Endothelial cell of hepatic sinusoid (primary cell): ENCODE data around the gene THBS2.

Source experiments
- in situ Hi-C: cut with HindIII; loops from 2 replicates; pipeline ENCODE4 v1.10.0; 2017; ENCODE audit warnings: low sequenced_read_pairs

Gene THBS2

DNA sequence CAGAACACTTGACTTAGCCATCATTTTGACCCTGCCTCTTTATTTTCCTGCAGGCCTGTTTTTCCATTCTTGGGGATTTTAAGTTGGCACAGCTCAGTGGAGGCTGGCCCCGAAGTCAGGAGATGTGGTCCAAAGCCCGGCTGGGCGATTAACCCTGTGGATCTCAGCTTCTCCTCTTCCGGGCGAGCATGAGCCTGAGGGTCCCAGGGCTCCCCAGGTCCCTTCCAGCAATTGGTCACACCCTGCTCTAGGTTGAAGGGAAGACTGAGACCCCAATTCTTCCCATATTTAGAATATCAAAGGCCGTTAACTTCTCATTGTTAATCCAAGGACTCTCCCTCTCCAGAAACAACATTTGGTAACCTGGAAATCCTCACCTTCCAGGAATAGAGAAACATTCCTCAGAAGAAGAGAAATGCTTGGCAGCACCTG, 2.3 kb downstream of the THBS2 start:
- in situ Hi-C loops = loop anchor here (5.0 kb wide), 1 partner anchor 79 kb away; no protein-coding TSS in a partner anchor

DNA sequence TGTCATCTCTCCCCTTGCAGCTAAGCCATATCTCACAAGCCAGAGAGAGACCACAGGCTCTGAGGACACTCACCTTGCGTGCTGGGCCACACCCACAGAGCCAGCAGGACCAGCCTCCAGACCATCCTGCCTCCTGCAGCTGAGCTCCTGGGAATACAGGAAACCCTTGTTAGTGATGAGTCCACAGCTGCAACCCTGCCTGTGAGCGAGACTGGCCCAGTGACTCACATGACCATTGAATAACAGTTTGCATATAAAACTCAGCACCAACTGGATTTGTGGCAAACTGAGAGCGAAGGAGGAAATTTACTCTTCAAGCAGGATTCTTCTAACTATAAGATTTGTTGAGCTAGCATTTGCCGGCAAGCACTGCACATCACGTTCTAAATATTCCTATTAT, 3.0 kb downstream of the THBS2 start:
- in situ Hi-C loops = loop anchor here (5.0 kb wide), 1 partner anchor 78 kb away; no protein-coding TSS in a partner anchor

DNA sequence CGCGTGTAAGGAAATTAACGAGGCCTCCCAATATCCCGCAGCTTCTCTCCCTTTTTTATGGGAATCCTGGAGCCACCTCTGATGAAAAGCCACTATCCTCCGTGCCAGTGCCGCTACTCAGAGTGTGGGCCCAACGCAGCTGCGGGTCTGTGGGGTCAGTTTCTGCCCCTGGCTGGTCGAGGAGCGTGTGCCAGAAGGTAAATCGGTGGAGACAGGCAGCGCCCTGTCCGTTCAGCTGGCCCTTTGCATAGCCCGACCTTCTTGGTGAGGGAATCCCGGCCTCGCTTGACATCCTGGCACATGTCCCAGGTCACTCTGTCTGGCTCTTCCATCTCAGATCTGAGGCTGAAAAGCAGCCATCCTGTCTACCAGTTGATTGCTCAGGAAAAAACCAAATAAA, 4.6 kb downstream of the THBS2 start:
- in situ Hi-C loops = no loop called here

DNA sequence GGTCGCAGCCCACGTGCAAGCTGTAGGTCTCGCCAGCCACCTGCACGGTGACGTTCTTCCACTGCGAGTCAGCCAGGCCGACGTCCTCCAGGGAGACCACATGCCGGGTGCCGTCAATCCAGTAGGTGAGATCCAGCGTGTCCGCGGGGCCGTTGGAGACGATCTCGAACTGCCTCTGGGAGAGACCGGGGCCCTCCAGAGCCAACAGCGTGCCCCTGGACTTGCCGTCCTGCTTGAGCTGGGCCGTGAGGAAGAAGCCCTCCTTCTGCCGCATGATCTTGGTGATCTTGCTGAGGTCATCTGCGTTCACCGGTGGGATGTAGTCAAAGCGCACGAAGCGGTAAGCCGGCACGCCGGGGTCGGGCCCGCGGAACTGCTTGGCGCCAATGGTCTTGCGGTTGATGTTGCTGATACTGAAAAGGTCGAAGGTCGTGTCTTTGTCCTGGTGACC, 5.1 kb downstream of the THBS2 start:
- in situ Hi-C loops = no loop called here

DNA sequence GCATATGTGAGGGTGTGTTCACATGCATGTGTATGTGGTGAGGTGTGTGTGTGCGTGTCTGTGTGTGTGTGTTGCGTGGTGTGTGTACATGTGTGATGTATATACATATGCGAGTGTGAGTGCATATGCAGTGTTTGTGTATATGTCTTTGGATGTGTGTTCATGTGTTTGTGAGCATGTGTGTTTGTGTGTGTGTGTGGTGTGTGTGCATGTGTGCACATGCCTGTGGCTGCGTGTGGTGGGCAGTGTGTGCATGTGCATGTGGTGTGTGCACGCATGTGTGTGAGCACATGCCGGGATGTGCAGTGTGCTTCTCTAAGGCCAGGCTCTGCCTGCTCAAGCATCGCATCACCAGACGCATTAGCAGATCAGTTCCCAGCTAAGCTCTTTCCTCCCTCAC, 5.7 kb downstream of the THBS2 start:
- in situ Hi-C loops = no loop called here

DNA sequence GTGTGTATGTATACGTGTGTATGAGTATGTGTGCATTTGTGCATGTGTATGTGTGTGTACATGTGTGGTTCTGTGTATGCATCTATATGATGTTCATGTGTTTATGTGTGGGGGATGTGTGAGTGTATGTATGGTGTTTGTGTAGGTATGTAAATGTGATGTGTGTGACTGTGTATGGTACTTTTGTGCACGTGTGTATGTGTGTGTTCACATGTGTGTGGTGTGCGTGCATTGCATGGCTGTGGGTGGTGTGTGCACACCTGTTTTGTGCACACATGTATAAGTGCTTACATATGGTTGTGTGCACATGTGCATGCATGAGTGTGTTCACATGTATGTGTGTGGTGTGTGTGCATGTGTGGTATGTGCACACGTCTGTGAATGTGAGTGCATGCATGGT, 6.2 kb downstream of the THBS2 start:
- in situ Hi-C loops = no loop called here

DNA sequence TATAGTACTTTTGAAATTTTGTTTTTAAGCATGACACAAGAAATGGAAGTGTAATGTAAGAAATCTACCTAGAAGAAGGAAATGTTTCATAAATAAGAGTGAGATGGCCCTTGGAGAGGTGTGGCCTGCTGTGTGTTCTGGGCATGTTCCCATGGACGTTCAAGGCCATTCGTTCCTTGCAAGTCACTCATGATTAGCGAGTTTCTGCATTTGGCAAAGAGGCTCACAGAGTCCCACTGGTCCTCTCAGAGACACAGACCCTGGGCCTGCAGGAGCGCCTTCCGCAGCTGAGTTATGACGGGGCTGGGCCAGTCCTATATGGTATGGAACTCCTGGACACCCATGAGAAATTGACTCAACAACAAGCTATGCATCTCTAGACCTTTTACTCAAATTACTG, 7.2 kb downstream of the THBS2 start:
- in situ Hi-C loops = no loop called here

DNA sequence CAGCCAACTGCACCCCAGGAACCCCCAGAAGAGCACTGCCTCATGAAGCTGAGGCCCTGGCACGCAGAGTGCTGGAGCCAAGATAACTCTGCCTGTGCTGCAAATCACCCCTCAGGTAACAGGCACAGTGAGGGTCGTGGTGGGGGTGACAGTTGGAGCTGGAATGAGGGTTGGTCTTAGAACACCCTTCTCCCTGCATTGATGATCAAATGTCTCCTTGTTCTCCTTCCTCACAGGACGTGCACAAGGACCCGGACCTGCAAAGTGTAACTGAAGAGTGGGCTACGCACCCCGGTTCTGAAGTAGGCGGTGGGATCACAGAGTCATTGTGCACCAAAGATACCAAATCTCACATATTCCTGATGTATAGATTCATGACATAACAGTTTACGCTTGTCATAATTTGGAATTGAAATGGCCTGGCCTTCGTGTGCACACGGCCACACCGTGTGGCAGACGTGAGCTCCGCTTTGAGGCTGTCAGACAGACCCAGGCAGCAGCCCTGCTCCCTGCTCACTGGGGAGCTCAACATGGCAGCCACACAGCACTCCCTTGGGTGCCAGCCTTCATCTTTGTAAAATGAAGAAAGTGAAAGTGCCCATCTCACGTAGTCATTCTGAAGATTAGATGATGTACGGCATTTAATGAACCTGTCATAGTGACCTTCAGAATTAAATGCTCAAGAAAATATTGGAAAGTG, 8.8 kb downstream of the THBS2 start:
- in situ Hi-C loops = loop anchor here (5.0 kb wide), 1 partner anchor 97 kb away; no protein-coding TSS in a partner anchor

DNA sequence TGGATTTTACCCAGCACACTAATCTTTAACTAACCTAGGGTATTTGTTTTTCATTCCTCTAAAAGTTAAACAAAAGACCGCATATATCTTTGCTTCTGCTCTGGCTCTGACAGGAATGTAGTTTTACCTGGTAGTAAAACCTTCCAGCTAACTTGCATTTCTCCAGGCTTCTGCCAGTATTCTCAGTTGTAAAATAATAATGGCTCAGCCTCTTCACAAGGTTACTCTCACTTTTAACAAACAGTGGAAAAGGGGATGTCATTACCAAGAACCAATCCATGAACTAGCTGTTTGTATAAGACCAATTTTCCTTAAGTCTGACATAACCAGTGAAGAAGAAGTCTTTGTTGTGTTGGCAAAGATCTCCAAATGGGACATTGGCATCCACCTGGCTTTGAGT, 10.0 kb downstream of the THBS2 start:
- in situ Hi-C loops = loop anchor here (5.0 kb wide), 1 partner anchor 99 kb away; no protein-coding TSS in a partner anchor

DNA sequence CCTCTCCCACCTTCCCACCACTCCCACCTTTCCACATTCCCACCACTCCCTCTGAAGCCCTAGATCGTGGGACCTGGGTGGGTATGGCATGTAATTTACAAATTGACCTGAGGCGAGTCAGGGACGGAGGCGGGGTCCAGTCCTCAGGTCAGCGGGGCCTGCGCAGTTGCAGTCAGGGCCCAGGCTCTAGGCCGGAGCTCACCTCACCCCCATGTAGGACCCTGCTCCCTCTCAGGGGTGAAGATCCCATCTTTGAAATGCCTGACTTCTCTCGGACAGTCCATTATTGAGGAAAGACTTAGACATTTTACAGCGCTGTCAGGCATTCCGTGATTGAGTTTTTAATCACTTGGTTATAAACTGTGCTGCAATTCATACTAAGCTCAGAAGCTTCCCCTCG, 10.5 kb downstream of the THBS2 start:
- in situ Hi-C loops = loop anchor here (5.0 kb wide), 1 partner anchor 99 kb away; no protein-coding TSS in a partner anchor

DNA sequence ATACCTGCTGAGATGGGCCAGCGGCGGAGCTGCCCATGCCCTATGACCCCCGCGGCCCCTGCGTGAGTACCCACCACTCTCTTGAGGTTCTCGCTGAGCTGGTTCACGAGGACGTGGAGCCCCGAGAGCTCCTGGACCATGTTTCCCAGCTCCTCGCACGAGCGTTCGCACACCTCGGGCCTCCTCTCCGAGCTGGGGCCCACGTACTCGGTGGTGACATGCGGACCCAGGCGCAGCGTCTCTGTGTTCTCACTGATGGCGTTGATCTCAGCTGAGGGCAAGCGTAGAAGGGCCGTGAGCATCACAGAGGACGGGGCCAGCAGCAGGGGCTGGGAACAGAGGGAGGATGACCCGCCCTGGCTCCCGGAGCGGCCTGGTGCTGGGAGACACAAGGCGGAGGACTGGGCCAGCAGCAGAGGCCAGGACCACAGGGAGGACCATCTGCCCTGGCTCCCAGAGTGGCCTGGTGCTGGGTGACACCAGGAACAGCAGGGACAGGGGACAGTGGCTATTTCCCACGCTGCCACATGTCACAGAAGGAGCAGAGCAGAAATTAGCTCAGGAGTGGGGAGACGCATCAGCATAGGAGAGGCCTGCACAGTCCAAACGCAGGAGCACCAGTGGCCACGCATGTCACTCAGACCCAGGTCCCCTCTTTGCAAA, 11.8 kb downstream of the THBS2 start:
- in situ Hi-C loops = loop anchor here (5.0 kb wide), 1 partner anchor 100 kb away; no protein-coding TSS in a partner anchor

DNA sequence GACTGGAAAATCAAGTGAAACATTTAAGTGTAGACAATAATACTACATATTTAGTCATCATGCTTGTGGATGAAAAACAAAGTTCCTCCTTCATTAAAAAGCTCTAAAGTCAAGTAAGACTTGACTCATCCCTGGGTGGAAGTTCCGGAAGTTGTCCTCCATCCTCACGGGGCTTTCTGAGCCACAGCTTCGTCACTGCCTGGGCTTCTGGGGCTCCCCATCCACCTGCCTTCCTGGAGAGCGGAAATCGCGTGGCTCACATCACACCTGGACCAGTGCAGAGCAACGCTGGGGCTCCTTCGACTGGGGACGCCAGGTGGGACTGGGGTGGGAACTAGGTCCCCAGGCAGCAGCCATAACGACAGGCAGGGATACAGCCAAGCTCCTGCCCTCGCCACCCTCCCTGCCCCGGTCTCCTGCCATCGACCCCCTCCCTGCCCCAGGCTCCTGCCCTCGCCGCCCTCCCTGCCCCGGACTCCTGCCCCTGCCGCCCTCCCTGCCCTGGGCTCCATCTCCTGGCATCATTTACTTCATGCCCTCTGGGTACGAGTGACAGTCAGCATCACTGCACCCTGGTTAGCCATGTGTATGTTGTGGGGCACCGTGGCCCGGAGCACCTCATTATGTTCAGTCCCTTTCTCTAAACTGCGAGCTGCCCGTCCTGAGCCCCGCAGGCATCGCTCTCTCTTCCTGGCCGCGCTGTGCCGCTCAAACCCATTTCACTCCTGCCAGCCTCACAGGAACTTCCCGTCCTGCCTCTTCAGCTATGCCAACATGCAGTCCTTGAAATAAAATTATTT, 12.9 kb downstream of the THBS2 start:
- in situ Hi-C loops = loop anchor here (5.0 kb wide), 1 partner anchor 102 kb away; no protein-coding TSS in a partner anchor

DNA sequence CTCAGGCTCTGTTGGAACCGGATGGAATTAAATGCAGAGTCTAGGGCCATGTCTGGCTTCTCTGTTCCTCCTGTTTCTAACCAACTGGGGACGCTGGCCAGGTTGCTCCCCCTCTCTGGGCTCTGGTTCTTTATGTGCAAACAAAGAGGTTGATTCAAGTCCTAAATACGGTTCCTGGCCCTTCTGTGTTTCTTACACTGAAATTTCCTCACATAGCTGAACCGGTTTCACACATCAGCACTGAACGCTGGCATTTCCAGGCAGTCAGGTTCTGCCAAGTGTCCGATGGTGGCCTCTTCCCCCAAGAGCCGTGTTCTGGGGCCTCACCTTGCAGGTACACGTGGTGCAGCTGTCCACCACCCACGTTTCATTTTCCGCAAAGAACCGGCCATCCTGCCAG, 13.5 kb downstream of the THBS2 start:
- in situ Hi-C loops = loop anchor here (5.0 kb wide), 1 partner anchor 102 kb away; no protein-coding TSS in a partner anchor

DNA sequence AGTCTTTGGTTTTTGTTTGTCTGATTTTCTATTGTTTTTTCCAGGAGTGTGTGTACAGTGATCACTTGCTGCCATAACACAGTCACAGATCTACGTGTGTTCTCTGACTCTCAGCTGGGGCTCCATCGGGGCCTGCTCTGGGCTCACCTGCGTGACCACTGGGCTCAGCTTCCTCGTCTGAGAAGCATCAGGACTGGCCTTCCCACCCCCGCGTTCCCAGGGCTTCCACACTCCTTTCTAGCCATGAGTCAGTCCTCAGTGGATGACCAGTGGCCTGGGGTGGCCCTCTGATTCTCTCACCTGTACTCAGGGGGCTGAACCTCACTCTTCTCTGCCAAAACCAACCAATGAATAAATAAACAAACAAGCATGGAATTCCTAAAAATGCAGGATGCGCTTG, 14.5 kb downstream of the THBS2 start:
- in situ Hi-C loops = no loop called here

DNA sequence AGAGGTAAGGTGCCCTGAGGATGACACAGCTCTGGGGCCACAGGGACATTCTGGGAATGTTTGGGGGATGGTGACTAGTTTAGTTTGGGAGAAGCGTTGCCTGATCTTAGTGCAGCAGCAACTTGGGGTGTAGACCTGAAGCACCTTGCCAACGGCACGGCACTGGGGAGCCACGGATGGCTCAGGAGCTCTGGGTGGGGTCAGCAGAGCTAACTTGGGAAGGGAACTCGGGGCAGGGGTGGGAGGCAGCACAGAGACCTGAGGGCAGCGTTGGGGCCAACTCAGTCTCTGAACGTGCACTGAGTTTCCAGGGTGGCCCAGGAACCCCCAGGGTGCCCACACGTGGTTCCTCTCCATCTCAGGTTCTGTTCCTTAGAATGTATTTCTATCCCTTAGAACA, 14.9 kb downstream of the THBS2 start:
- in situ Hi-C loops = no loop called here

DNA sequence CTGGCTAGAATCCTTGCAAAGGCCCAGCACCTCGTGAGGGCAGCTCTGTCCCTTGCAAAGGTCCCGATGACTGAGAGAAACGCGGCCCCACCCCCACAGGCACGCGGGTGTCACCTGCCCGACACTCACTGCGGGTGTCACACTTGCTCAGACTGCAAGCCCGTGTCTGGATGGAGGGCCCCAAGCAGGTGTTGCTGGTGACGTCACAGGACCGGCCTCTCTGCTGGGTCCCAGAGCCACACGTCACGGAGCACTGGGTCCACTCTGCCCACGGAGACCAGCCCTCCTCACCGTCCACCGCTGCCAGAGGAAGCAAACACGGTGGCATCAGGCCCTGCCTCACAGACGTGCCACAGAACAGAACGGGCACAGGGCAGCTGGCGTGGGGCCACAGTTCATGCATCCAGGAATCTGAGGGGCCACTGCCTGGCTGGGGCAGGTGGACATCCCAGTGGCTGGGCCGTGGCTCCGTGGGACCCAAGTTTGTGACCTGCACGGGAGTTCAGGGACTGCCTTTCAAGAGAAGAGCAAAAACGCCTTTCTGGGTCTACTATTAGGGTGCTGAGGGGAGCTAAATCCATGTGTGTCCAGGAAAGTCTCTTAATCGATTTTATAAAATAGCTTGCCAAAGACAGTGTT, 16.0 kb downstream of the THBS2 start:
- in situ Hi-C loops = no loop called here

DNA sequence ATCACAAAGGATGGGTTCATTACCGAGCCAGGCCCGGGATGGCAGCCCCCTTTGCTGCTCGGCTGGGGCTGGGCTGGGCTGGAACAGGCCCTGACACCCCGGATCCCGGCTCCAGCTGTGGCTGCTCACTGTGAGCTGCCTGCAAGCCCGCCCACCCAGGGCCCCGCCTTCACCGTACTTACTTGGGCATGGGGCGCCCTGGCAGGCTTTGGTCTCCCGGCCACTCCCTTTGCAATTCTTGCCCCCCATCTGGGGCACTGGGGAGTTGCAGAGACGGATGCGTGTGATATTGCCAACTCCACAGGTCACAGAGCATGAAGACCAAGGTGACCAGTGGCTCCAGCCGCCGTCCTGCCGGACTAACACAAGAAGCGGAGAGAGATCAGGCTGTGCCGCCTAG, 16.7 kb downstream of the THBS2 start:
- in situ Hi-C loops = no loop called here

DNA sequence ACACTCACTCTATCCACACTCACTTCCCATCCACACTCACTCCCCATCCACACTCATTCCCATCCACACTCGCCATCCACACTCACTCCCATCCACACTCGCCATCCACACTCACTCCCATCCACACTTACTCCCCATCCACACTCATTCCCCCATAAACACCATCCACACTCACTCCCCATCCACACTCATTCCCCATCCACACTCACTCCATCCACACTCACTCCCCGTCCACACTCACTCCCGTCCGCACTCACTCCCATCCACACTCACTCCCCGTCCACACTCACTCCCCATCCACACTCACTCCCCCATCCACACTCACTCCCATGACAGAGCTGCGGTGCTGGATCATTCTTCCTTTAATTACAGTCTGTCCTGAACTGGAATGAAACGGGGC, 17.1 kb downstream of the THBS2 start:
- in situ Hi-C loops = no loop called here

DNA sequence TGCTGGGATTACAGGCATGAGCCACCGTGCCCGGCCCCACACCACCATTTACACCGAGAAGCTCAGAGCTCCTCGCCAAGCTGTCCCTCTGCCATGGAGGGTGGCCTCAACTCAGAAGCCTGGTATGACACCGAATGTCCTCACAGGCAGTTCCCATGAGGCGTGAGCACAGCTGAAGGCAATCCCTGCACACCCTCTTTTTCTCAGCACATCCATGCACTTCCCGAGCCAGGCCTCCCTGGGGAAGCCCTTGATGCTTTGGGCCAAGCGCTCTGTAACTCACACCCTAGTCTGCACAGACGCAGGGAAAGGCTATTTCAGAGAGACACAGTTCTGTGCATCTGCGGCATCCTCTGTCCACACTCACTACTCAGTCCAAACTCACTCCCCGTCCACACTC, 18.4 kb downstream of the THBS2 start:
- in situ Hi-C loops = no loop called here

DNA sequence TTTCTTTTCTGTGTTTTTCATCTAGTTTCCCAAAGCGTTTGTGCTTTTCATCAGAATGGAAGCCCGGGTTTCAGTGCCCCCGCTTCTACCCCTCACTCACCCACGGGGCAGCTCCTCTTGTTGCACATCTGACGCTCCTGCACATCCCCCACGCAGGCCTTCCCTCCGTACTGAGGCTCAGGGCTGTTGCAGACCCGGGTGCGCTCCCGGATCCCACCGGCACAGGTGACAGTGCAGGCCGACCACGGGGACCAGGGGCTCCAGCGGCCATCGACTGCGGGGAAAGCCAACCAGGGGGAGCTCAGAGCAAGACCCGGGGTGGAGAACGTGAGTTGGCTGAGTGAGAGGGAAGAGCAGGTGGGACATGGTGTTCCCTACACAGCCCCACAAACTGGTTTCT, 19.0 kb downstream of the THBS2 start:
- in situ Hi-C loops = no loop called here

DNA sequence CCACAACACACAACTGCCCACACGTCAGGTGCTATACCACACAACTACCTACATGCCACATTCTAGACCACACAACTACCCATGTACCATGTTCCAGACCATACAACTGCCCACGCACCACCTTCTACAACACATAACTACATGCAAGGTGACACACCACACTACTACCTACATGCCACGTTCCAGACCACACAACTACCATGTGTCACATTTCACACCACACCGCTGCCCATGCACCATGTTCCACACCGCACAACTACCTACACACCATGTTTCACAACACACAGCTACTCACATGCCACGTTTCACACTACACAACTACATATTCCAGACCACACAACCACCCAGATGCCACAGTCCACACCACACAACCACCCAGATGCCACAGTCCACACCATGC, 19.8 kb downstream of the THBS2 start:
- in situ Hi-C loops = no loop called here
